Fibroblast of lung (primary cell): ENCODE measurements around the gene KRT6B. TPM values are rescaled to one million over a fixed set of nuclear protein-coding genes. Genes with fewer than 3 reads are reported as not detected.

ENCODE experiments used
- DNase-seq, 2 donors: peaks; one replicate each; pipeline versions ENCODE4 v3.0.0 to v3.0.0-alpha.2; 2010; ENCODE audit warnings: low read depth in 2 of 2
- H2AFZ ChIP-seq: 2 replicates; pipeline ENCODE4 v1.5.1; 2012; ENCODE audit warnings: low read length, control low read depth, inconsistent platforms
- H3K27ac ChIP-seq: 2 replicates; pipeline ENCODE4 v1.5.1; 2011; ENCODE audit warnings: low read length, control low read depth; ENCODE audit not compliant: insufficient read depth
- H3K27me3 ChIP-seq: 2 replicates; pipeline ENCODE4 v1.5.1; 2011; ENCODE audit warnings: mild to moderate bottlenecking, low read length; ENCODE audit not compliant: control insufficient read depth, insufficient read depth
- H3K36me3 ChIP-seq: 2 replicates; pipeline ENCODE4 v1.5.1; 2011; ENCODE audit warnings: low read length; ENCODE audit not compliant: control insufficient read depth, insufficient read depth
- H3K4me1 ChIP-seq: 2 replicates; pipeline ENCODE4 v1.5.1; 2011; ENCODE audit warnings: low read length; ENCODE audit not compliant: control insufficient read depth, insufficient read depth; ENCODE audit errors: extremely low read depth
- H3K4me2 ChIP-seq: 2 replicates; pipeline ENCODE4 v1.5.1; 2011; ENCODE audit warnings: low read length, control low read depth; ENCODE audit not compliant: insufficient read depth; ENCODE audit errors: extremely low read depth
- H3K4me3 ChIP-seq, 4 experiments: fragments of 200-600 bp in 1 of 4; sonication (generic) in 1 of 4; replicated peaks in 1 of 4; 2 replicates each; pipeline ENCODE4 v1.5.1; 2011 to 2016; ENCODE audit warnings: low read length in 4 of 4, low read depth in 3 of 4, mild to moderate bottlenecking in 3 of 4, control low read depth in 2 of 4, inconsistent platforms in 1 of 4, mixed read lengths in 1 of 4; ENCODE audit not compliant: insufficient read depth in 1 of 4; ENCODE audit errors: control extremely low read depth in 1 of 4
- H3K79me2 ChIP-seq: 2 replicates; pipeline ENCODE4 v1.5.1; 2012; ENCODE audit warnings: mild to moderate bottlenecking, low read length, inconsistent platforms; ENCODE audit not compliant: control insufficient read depth, insufficient read depth
- H3K9ac ChIP-seq: 2 replicates; pipeline ENCODE4 v1.5.1; 2011; ENCODE audit warnings: mild to moderate bottlenecking, low read length, control low read depth; ENCODE audit not compliant: insufficient read depth
- H3K9me3 ChIP-seq: 2 replicates; pipeline ENCODE4 v1.5.1; 2012; ENCODE audit warnings: low read depth, low read length; ENCODE audit not compliant: control insufficient read depth, insufficient read depth
- H4K20me1 ChIP-seq: 2 replicates; pipeline ENCODE4 v1.5.1; 2011; ENCODE audit warnings: low read length; ENCODE audit not compliant: control insufficient read depth, insufficient read depth; ENCODE audit errors: extremely low read depth
- CTCF ChIP-seq, 2 donors: IDR thresholded peaks in 1 of 2; conservative IDR thresholded peaks in 1 of 2; 1 replicate in 1 of 2; 2 replicates in 1 of 2; pipeline ENCODE4 v1.5.1; 2011 to 2012; ENCODE audit warnings: low read length in 2 of 2, control low read depth in 1 of 2, inconsistent platforms in 1 of 2, low read depth in 1 of 2, mild to moderate bottlenecking in 1 of 2
- EZH2 ChIP-seq: IDR thresholded peaks from 2 replicates; pipeline ENCODE4 v1.5.1; 2012; ENCODE audit warnings: low read length, control low read depth, mild to moderate bottlenecking; ENCODE audit errors: missing control alignments
- polyA plus RNA-seq, 2 donors: library from polyadenylated mRNA; depleted of rRNA in 1 of 2; stranded (reverse) in 1 of 2; unstranded in 1 of 2; fragments of >200 nt; gene quantifications; 2 replicates each; pipeline ENCODE4 v1.2.1, GENCODE V29; 2011 to 2012; ENCODE audit warnings: missing spikeins in 1 of 2
- total RNA-seq: library from RNA; depleted of rRNA; stranded (reverse); fragments of >200 nt; gene quantifications from 2 replicates; pipeline ENCODE4 v1.2.1, GENCODE V29; 2014

KRT6B gene
- total and polyA plus RNA-seq, 2 donors (not counting 1 experiment from before 2014, with no cell fraction given) = 0.07 TPM; not detected in 1

GRCh38 chr12:52399756-52400155, 52.2 kb downstream of the KRT6B start:
- Histone ChIP-seq H3K27me3 (peaks cover 7% of the 10 kb centered on the region), H3K27ac (no peak overlapping the region), H3K9ac (no peak overlapping the region), H3K4me3 (no peak overlapping the region), H3K4me1 (no peaks in the 10 kb centered on the region), H2AFZ (no peak overlapping the region), H4K20me1 (no peaks in the 10 kb centered on the region), H3K4me2 (no peak overlapping the region), H3K9me3 (no peaks in the 10 kb centered on the region), H3K79me2 (no peaks in the 10 kb centered on the region), H3K36me3 (no peaks in the 10 kb centered on the region)
- DNase-seq = no peak
- TF ChIP-seq CTCF (conservative IDR thresholded peaks at IDR 0.05 in 1 of 2, IDR thresholded peaks at IDR 0.05 in 1 of 2; ENCODE audit: low read depth in 1 of 2, low read length in 2 of 2) (no peak), EZH2 (no peak)

GRCh38 chr12:52398176-52398575, 53.8 kb downstream of the KRT6B start:
- TF ChIP-seq EZH2 (no peak), CTCF (conservative IDR thresholded peaks at IDR 0.05 in 1 of 2, IDR thresholded peaks at IDR 0.05 in 1 of 2; ENCODE audit: low read depth in 1 of 2, low read length in 2 of 2) (no peak)
- Histone ChIP-seq H3K4me2 (no peak overlapping the region), H3K4me1 (no peaks in the 10 kb centered on the region), H3K4me3 (no peak overlapping the region), H3K27ac (no peak overlapping the region), H3K36me3 (no peaks in the 10 kb centered on the region), H4K20me1 (no peaks in the 10 kb centered on the region), H3K27me3 (no peaks in the 10 kb centered on the region), H3K79me2 (no peaks in the 10 kb centered on the region), H3K9ac (no peak overlapping the region), H2AFZ (no peak overlapping the region), H3K9me3 (no peaks in the 10 kb centered on the region)
- no peak for DNase-seq

GRCh38 chr12:52396656-52397055, 55.3 kb downstream of the KRT6B start:
- Histone ChIP-seq H3K9me3 (no peaks in the 10 kb centered on the region), H3K79me2 (no peaks in the 10 kb centered on the region), H3K36me3 (no peaks in the 10 kb centered on the region), H3K27ac (no peak overlapping the region), H3K4me1 (no peaks in the 10 kb centered on the region), H4K20me1 (no peaks in the 10 kb centered on the region), H3K4me3 (no peak overlapping the region), H3K4me2 (no peak overlapping the region), H3K27me3 (no peaks in the 10 kb centered on the region), H3K9ac (no peak overlapping the region), H2AFZ (no peak overlapping the region)
- no peak for TF ChIP-seq CTCF (conservative IDR thresholded peaks at IDR 0.05 in 1 of 2, IDR thresholded peaks at IDR 0.05 in 1 of 2; ENCODE audit: low read depth in 1 of 2, low read length in 2 of 2)
- DNase-seq = no peak

Other genes with a start within 250 kb of the KRT6B start
- 3.1 and 3.5 TPM in 2 replicates for gene KRT7, start 218.9 kb downstream of the KRT6B start, total RNA-seq
- 3.1 and 8.6 TPM in 2 replicates for gene KRT7, start 218.9 kb downstream of the KRT6B start, polyA plus RNA-seq
- gene KRT86, start 177.5 kb downstream of the KRT6B start, total RNA-seq = 0.17 TPM in 1 of 2 replicates, not detected in the other
- 0.02 TPM in 1 of 2 replicates, not detected in the other for gene KRT86, start 177.5 kb downstream of the KRT6B start, polyA plus RNA-seq
- not detected in 2 replicates for gene KRT81, start 160.6 kb downstream of the KRT6B start, total RNA-seq
- not detected in 2 replicates for gene KRT81, start 160.6 kb downstream of the KRT6B start, polyA plus RNA-seq
- not detected in 2 replicates for gene KRT83, start 130.7 kb downstream of the KRT6B start, total RNA-seq
- not detected in 2 replicates for gene KRT83, start 130.7 kb downstream of the KRT6B start, polyA plus RNA-seq
- gene KRT85, start 84.7 kb downstream of the KRT6B start, total RNA-seq = not detected in 2 replicates
- not detected in 2 replicates for gene KRT85, start 84.7 kb downstream of the KRT6B start, polyA plus RNA-seq
- not detected in 2 replicates for gene KRT84, start 66.5 kb downstream of the KRT6B start, total RNA-seq
- gene KRT84, start 66.5 kb downstream of the KRT6B start, polyA plus RNA-seq = not detected in 2 replicates
- gene KRT82, start 45.8 kb downstream of the KRT6B start, total RNA-seq = not detected in 2 replicates
- not detected in 2 replicates for gene KRT82, start 45.8 kb downstream of the KRT6B start, polyA plus RNA-seq
- gene KRT75, start 17.8 kb downstream of the KRT6B start, total RNA-seq = not detected in 2 replicates
- not detected in 2 replicates for gene KRT75, start 17.8 kb downstream of the KRT6B start, polyA plus RNA-seq
- not detected in 2 replicates for gene KRT6C, start 21.7 kb upstream of the KRT6B start, total RNA-seq
- gene KRT6C, start 21.7 kb upstream of the KRT6B start, polyA plus RNA-seq = not detected in 2 replicates
- gene KRT6A, start 41.1 kb upstream of the KRT6B start, total RNA-seq = not detected in 2 replicates
- gene KRT6A, start 41.1 kb upstream of the KRT6B start, polyA plus RNA-seq = 0.32 and 41.1 TPM in 2 replicates
- gene KRT5, start 68.2 kb upstream of the KRT6B start, total RNA-seq = not detected in 2 replicates
- 0.81 and 0.82 TPM in 2 replicates for gene KRT5, start 68.2 kb upstream of the KRT6B start, polyA plus RNA-seq
- not detected in 2 replicates for gene KRT71, start 101.0 kb upstream of the KRT6B start, total RNA-seq
- not detected in 2 replicates for gene KRT71, start 101.0 kb upstream of the KRT6B start, polyA plus RNA-seq
- not detected in 2 replicates for gene KRT74, start 121.7 kb upstream of the KRT6B start, total RNA-seq
- not detected in 2 replicates for gene KRT74, start 121.7 kb upstream of the KRT6B start, polyA plus RNA-seq
- gene KRT72, start 149.3 kb upstream of the KRT6B start, total RNA-seq = not detected in 2 replicates
- not detected in 2 replicates for gene KRT72, start 149.3 kb upstream of the KRT6B start, polyA plus RNA-seq
- not detected in 2 replicates for gene KRT73, start 166.4 kb upstream of the KRT6B start, total RNA-seq
- gene KRT73, start 166.4 kb upstream of the KRT6B start, polyA plus RNA-seq = not detected in 2 replicates
- not detected in 2 replicates for gene KRT2, start 200.1 kb upstream of the KRT6B start, total RNA-seq
- not detected in 2 replicates for gene KRT2, start 200.1 kb upstream of the KRT6B start, polyA plus RNA-seq
- gene KRT1, start 228.3 kb upstream of the KRT6B start, total RNA-seq = not detected in 2 replicates
- not detected in 2 replicates for gene KRT1, start 228.3 kb upstream of the KRT6B start, polyA plus RNA-seq